HL-60 (cell line): ENCODE results near the gene SSBP4.

ENCODE experiments used
- CTCF ChIP-seq: IDR thresholded peaks from one replicate; pipeline ENCODE4 v1.5.1; 2011; ENCODE audit warnings: low read length, control low read depth, inconsistent platforms; ENCODE audit not compliant: insufficient read depth
- SPI1 ChIP-seq: IDR thresholded peaks from 2 replicates; pipeline ENCODE4 v1.6.1; 2012; ENCODE audit warnings: low read depth, mild to moderate bottlenecking, borderline replicate concordance

GRCh38 chr19:18419195-18419698 is at the start of gene SSBP4:
- TF ChIP-seq CTCF, result no peak
- no peak for TF ChIP-seq SPI1
